Measurements from ENCODE around the gene SMIM14.
A peak's percentile ranks its signal among the peaks of the same experiment; 100 is the strongest.
"Not testable (repeated sequence)": the region's sequence is repeated elsewhere in the genome, so short reads cannot be mapped to it uniquely, and the experiment has no call there.

SMIM14 gene

DNA sequence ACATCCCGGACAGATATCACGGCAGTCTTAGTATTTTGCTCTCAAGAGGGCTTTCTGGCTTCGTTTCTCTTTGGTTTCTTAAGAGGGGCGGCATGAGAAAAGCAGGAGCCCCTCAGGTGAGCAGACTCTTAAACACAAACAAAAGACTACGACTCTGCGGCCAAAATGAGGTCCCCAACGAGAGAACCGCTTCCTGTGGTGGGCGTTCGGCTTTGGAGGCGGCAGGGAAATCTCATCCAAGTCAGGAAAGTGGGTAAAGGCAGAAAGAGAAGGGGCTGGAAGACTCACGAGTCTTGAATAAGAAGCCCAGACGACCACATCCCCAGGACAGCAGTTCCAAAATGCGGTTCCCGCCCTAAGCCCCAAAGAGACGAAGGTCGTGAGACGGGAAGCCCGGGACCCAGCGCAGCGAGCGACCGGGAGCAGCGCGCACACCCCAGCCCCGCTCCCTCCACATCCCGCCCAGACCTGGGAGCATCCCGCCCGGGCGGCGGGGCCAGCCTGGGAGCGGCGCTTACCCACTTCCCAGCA, 111.8 kb downstream of the SMIM14 start:
- Mint-ChIP-seq H3K36me3 (peaks cover 10% of the 10 kb centered on the region), H3K9me3 (peaks cover 5% of the 10 kb centered on the region), H3K4me1 (peaks cover 8% of the 10 kb centered on the region), H3K27me3 (no peaks in the 10 kb centered on the region), H3K27ac (peak overlapping the region; percentile 94), H3K4me3 (peak overlapping the region; percentile 96)
- DNase-seq (ENCODE audit: low spot score in 2 of 2) (peak in 1 of 2 donors; percentile 22), ATAC-seq (ENCODE audit: low read depth) (peak; percentile 10)

DNA sequence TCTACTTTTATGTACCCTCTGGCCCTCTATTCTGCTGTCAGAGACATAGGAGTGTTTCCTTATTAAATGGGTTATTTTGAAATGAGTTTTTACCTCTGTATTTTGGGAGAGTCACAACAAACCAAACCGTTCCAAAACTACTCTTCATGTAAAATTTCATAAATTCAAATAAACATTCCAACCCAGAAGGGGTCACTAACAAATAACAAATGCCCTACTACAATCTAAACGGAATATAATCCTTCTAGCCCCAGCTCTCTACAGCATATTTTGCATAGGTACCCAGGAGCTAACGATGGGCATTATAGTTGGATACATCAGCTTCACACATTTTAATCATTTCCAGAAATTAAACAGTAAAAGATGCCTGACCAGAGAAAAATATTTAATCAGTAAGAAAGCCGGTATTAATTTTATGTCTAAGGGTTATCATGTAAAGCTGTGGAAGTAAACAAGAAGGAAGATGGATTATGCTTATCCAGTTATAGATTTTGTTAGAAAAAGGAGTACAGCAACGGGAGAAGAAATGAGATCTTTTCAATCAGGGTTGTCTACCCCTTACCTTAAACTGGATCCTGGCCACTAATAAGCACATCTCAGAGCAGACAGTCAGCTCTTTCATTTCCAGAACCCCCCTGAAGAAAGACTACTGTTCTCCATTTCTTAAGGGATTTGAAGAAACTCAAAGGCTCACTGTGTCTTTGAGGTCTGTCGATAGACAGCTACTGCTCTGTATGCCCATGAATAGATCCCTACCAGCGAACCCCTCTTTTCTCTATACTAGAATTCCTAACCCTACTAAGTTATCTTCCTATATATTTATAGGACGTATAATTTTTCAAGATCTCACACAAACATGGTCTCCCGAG, 112.6 kb downstream of the SMIM14 start:
- H3K36me3 Mint-ChIP-seq = peaks cover 3% of the 10 kb centered on the region
- peak overlapping the region; percentile 94 for H3K27ac Mint-ChIP-seq
- no peaks in the 10 kb centered on the region for H3K27me3 Mint-ChIP-seq
- H3K9me3 Mint-ChIP-seq = peaks cover 3% of the 10 kb centered on the region
- ATAC-seq (ENCODE audit: low read depth) = no peak
- DNase-seq (ENCODE audit: low spot score in 2 of 2) = no peak
- H3K4me1 Mint-ChIP-seq = peaks cover 8% of the 10 kb centered on the region
- peak overlapping the region; percentile 96 for H3K4me3 Mint-ChIP-seq

DNA sequence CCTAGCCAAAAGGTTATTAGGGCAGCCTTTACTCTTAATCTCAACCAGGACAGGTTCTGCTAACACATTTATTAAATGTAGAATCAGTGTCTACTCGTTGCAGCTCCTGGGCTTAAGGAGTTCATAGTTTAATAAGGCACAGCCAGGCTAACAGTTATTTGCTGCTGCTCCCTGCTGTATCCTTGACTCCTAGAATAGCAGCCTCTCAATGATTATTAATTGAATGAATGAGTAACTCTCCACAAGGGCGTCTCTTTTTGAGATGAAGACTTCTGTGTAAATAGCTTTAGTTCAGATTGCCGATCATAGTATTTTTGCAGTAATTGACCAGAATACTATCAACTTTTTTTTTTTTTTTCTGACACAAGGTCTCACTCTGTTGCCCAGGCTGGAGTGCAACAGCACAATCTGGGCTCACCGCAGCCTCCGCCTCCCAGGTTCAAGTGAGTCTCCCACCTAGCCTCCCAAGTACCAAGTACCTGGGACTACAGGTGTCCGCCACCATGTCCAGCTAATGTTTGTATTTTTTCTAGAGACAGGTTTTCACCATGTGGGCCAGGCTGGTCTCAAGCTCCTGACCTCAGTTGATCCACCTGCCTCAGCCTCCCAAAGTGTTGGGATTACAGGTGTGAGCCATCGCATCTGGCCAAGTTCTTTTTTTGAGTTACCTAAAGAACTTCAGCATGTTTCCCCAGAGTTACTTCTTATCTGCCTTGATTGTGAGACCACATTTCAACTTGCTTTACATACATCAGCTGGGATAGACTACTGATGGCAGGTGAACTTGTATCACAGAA, 114.3 kb downstream of the SMIM14 start:
- Mint-ChIP-seq H3K9me3 (no peaks in the 10 kb centered on the region), H3K4me1 (peaks cover 8% of the 10 kb centered on the region), H3K4me3 (no peak overlapping the region), H3K27me3 (no peaks in the 10 kb centered on the region), H3K27ac (no peak overlapping the region), H3K36me3 (no peaks in the 10 kb centered on the region)
- ATAC-seq (ENCODE audit: low read depth) = no peak
- no peak for DNase-seq (ENCODE audit: low spot score in 2 of 2)

DNA sequence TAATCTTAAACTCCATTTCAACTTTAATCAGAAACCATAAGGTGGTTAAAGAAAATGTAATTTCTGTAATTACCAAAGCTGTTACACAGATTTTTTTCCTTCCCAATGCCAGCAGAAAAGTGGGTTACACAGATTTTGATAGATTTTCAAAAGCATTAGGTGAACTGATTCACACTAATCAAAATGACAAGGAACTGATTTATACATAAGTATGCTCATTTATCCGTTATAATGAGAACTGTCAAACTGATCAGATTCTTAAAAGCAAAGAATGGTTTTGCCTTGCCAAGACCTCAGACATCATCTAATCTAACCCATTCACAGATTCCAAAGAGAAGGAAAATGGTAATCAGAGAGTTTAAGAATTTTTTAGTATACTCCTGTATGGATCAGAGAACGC, 116.6 kb downstream of the SMIM14 start:
- Mint-ChIP-seq H3K4me1 (peaks cover 8% of the 10 kb centered on the region), H3K27ac (no peak overlapping the region), H3K36me3 (no peaks in the 10 kb centered on the region), H3K9me3 (no peaks in the 10 kb centered on the region), H3K27me3 (no peaks in the 10 kb centered on the region), H3K4me3 (no peak overlapping the region)
- DNase-seq (ENCODE audit: low spot score in 2 of 2) (no peak), ATAC-seq (ENCODE audit: low read depth) (no peak)

DNA sequence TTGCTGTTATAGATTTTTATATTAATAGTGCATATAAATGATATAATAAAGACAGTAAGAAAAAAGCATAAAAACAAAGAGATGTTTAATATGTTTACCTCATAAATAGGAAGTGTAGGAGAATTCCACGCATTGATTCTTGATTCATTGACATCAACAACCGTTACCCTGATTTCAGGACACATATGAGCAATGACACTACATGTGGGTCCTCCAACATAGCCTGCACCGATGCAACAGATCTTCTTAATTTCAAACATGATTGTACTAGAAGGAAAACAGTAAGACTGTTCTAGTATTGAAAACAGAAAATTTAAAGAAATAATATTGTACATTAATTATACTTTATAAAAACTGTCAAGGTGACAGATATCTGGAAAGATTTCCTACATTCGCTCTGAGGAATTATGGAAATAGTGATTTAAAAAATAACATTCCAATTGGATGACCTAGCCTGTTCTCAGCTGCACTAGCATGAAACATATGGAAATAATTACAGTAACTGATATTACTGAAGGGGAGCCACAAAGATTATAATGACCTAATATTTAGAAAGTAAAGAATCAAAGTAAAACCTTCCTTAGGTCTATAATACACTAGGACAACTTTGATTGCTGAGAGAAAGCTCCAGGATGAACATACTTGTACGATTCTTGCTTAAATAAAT, 117.3 kb downstream of the SMIM14 start:
- H3K27ac Mint-ChIP-seq = no peak overlapping the region
- no peaks in the 10 kb centered on the region for H3K9me3 Mint-ChIP-seq
- peaks cover 5% of the 10 kb centered on the region for H3K4me1 Mint-ChIP-seq
- H3K4me3 Mint-ChIP-seq = no peak overlapping the region
- no peaks in the 10 kb centered on the region for H3K36me3 Mint-ChIP-seq
- ATAC-seq (ENCODE audit: low read depth) = no peak
- DNase-seq (ENCODE audit: low spot score in 2 of 2) = no peak
- H3K27me3 Mint-ChIP-seq = no peaks in the 10 kb centered on the region

DNA sequence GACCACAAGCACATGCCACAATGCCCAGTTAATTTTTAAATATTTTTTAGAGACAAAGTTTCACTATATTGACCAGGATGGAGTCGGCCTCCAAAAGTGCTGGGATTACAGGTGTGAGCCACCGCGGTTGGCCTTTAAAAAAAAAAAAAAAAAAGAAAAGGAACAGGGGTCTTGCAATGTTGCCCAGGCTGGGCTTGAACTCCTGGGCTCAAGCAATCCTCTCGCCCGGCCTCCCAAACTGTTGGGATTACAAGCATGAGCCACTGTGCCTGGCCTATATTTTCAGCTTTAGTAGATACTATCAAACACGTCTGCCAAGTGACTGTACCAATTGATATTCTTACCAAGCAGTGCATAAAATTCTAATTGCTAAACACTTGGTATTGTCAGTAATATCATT, 120.2 kb downstream of the SMIM14 start:
- Mint-ChIP-seq H3K27ac (no peak overlapping the region), H3K4me3 (no peak overlapping the region)

DNA sequence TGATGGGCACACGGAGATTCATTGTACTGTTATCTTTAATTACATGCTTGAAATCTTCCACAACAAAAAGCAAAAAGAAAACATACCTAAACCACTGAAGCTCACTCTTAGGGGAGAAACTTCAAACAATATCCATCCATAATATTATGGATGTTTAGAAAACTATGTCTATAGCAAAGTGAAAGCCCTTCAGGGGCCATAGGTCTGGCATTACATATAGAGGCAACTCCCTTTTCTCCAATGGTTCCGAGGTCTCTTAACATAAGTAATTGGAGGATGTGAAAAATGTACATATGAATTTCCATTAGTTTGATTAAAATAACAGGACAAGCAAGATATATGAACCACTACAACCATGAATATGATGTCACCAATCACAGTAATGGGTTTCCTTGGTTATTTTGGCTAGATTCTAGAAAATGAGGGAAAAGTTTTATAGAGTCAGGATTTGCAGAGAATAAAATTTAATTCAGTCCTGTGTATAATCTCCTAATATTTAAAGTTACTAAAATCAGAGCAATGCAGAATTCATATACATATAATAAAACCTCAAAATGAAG, 122.2 kb downstream of the SMIM14 start:
- Mint-ChIP-seq H3K9me3 (no peaks in the 10 kb centered on the region), H3K36me3 (peaks cover 8% of the 10 kb centered on the region), H3K4me3 (no peak overlapping the region), H3K27me3 (no peaks in the 10 kb centered on the region), H3K27ac (no peak overlapping the region), H3K4me1 (peaks cover 2% of the 10 kb centered on the region)
- ATAC-seq (ENCODE audit: low read depth) = no peak
- DNase-seq (ENCODE audit: low spot score in 2 of 2) = no peak

More for the DNA sequence above, 120.2 kb downstream of the SMIM14 start:
- no peak for DNase-seq (ENCODE audit: low spot score in 2 of 2)
- ATAC-seq (ENCODE audit: low read depth) = no peak
- Mint-ChIP-seq H3K36me3 (peaks cover 3% of the 10 kb centered on the region), H3K4me1 (no peaks in the 10 kb centered on the region), H3K9me3 (no peaks in the 10 kb centered on the region), H3K27me3 (no peaks in the 10 kb centered on the region)

DNA sequence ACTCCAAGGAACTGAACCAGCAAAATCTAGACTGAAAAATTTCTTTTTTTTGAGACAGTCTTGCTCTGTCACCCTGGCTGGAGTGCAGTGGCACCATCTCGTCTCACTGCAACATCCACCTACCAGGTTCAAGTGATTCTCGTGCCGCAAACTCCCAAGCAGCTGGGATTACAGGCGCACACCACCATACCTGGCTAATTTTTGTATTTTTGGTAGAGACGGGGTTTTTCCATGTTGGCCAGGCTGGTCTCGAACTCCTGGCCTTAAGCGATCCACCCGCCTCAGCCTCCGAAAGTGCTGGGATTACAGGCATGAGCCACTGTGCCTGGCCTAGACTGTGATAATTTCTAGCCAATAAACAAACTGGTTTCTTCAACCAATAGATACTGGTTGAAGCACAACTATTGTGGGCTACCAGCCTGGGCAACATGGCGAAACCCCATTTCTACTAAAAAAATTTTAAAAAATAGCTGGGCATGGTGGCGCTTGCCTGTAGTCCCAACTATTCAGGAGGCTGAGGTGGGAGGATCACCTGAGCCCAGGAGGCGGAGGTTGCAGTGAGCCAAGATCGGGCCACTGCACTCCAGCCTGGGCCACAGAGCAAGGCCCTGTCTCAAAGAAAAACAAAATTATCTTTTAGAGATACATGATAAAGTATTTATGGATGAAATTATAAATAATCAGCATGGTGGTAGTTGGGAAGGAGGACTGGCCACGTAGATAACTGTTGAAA, 122.8 kb downstream of the SMIM14 start:
- H3K27me3 Mint-ChIP-seq; ATAC-seq (ENCODE audit: low read depth); DNase-seq (ENCODE audit: low spot score in 2 of 2); H3K4me1 Mint-ChIP-seq; H3K9me3 Mint-ChIP-seq; H3K36me3 Mint-ChIP-seq; H3K27ac Mint-ChIP-seq; H3K4me3 Mint-ChIP-seq: not testable (repeated sequence)

DNA sequence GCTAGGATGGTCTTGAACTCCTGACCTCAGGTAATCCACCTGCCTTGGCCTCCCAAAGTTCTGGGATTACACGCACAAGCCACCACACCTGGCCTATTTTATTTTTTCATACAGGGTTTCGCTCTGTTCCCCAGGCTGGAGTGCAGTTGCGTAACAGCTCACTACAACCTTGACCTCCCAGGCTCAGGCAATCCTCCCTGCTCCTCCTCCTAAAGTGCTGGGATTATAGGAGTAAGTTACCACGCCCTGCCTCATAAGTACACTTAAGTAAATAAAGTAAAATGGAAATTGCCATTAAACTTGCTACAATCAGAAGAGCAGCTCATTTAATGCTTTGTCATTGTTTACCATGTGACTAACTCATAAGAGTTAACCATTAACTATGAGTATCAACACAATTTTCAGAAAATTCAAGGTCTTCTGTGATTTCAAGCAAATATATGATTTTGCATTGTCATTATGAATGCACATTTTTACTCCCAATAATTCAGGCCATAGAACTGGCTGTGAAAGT, 123.7 kb downstream of the SMIM14 start:
- Mint-ChIP-seq H3K9me3 (no peaks in the 10 kb centered on the region), H3K27me3 (no peaks in the 10 kb centered on the region), H3K27ac (peak overlapping the region; percentile 20), H3K36me3 (peaks cover 11% of the 10 kb centered on the region), H3K4me1 (peaks cover 2% of the 10 kb centered on the region), H3K4me3 (no peak overlapping the region)
- DNase-seq (ENCODE audit: low spot score in 2 of 2) (no peak), ATAC-seq (ENCODE audit: low read depth) (no peak)

DNA sequence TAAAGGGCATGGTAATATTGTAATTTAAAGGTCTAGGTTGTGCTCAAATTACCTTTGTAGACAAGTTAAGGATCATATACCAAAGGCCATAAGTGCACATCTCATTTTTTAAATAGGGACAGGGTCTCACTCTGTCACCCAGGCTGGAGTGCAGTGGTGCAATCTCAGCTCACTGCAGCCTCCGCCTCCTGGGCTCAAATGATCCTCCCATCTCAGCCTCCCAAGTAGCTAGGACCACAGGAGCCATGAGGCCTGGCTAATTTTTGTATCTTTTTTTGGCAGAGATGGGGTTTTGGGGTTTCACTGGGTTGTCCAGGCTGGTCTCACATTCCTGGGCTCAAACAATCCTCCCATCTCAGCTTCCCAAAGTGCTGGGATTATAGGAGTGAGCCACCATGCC, 124.4 kb downstream of the SMIM14 start:
- H3K36me3 Mint-ChIP-seq = peaks cover 17% of the 10 kb centered on the region
- H3K4me1 Mint-ChIP-seq; ATAC-seq (ENCODE audit: low read depth); H3K9me3 Mint-ChIP-seq; H3K27ac Mint-ChIP-seq; DNase-seq (ENCODE audit: low spot score in 2 of 2); H3K27me3 Mint-ChIP-seq; H3K4me3 Mint-ChIP-seq: not testable (repeated sequence)

DNA sequence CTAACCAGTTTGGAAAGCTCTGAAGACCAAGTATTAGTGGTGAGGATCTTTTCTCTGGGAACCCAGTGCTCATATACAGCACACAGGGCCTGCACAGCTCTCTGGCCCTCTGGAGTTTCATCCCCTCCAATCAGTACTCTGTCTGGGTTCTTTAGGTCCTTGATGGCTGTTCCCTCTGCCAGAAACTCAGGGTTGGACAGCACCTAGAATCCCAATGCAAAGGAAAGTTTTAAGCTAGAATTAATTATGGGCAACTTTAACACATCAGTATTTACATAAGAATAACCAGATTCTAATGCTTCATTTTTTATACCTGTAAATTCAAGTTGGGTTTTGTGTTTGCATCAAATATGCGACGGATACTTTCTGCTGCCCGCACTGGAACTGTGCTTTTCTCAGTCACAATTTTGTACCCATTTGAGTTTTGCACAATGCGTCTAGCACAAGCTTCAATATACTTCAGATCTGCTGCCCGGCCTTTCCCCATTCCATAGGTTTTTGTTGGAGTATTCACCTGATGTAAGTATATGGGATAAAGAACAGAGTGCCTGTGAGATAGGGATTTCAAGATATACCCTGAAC, 128.2 kb downstream of the SMIM14 start:
- Mint-ChIP-seq H3K4me3 (no peak overlapping the region), H3K4me1 (peaks cover 2% of the 10 kb centered on the region), H3K27me3 (no peaks in the 10 kb centered on the region), H3K36me3 (peaks cover 20% of the 10 kb centered on the region), H3K9me3 (no peaks in the 10 kb centered on the region), H3K27ac (no peak overlapping the region)
- no peak for DNase-seq (ENCODE audit: low spot score in 2 of 2)
- ATAC-seq (ENCODE audit: low read depth) = no peak

DNA sequence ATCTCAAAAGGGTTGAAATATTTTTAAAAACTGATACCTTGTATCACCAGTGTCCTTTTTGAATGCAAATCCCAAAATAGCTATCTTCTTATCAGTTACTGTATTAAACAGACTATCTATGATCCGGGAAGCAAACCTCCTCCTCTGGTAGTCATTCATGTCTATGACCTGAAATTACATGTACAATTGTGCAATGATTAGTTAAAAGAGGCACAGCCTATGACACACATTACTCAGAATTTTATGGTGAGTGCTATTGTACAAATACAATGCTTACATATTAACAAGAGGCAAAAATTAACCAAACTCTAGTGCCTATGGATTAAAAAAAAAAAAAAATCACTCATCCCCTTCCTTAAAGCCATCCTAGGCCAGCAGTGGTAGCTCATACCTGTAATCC, 133.1 kb downstream of the SMIM14 start:
- H3K36me3 Mint-ChIP-seq = peaks cover 28% of the 10 kb centered on the region
- DNase-seq (ENCODE audit: low spot score in 2 of 2) (no peak), ATAC-seq (ENCODE audit: low read depth) (no peak)
- no peaks in the 10 kb centered on the region for H3K27me3 Mint-ChIP-seq
- no peaks in the 10 kb centered on the region for H3K4me1 Mint-ChIP-seq
- H3K27ac Mint-ChIP-seq = no peak overlapping the region
- H3K4me3 Mint-ChIP-seq = no peak overlapping the region
- no peaks in the 10 kb centered on the region for H3K9me3 Mint-ChIP-seq

DNA sequence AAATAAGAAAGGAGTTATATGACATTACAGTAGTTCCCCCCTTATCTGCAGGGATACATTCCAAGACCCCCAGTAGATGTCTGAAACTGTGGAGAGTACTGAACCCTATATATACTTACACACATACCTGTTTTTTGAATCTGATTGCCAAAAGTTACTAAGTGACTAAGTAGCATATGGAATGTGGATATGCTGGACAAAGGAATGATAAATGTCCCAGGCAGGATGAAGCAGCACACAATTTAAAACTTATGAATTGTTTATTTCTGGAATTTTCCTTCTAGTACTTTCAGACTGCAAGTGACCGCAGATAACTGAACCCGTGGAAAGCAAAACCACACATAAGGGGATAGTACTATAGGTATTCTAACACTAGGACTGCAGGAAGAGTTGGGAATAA, 134.1 kb downstream of the SMIM14 start:
- Mint-ChIP-seq H3K36me3 (peaks cover 25% of the 10 kb centered on the region), H3K27me3 (no peaks in the 10 kb centered on the region), H3K27ac (no peak overlapping the region), H3K4me3 (no peak overlapping the region), H3K4me1 (no peaks in the 10 kb centered on the region), H3K9me3 (no peaks in the 10 kb centered on the region)
- ATAC-seq (ENCODE audit: low read depth) (no peak), DNase-seq (ENCODE audit: low spot score in 2 of 2) (no peak)

Measured in memory B cell (primary cell).